Aorta (tissue), 5 donors: ENCODE measurements around the gene MAF. TPM values are rescaled to one million over a fixed set of nuclear protein-coding genes. Genes with fewer than 3 reads are reported as not detected.
A peak's percentile ranks its signal among the peaks of the same experiment; 100 is the strongest.

ENCODE experiments used
- ATAC-seq: fragments of 200-7000 bp; cut with Tn5 transposase; one replicate; pipeline ENCODE4 v1.9.1; 2022; ENCODE audit warnings: moderate library complexity; ENCODE audit not compliant: low FRiP score
- DNase-seq, 2 donors: peaks; one replicate each; pipeline ENCODE4 v3.0.0-alpha.2; 2020
- H3K27ac ChIP-seq, 2 donors: one replicate each; pipeline ENCODE4 v1.5.1; 2013; ENCODE audit warnings: low read length in 2 of 2, mild to moderate bottlenecking in 2 of 2, moderate library complexity in 2 of 2, control low read depth in 1 of 2, inconsistent platforms in 1 of 2, low read depth in 1 of 2
- H3K27me3 ChIP-seq, 2 donors: one replicate each; pipeline ENCODE4 v1.6.1; 2013; ENCODE audit warnings: control low read depth in 1 of 2, low read length in 1 of 2, mild to moderate bottlenecking in 1 of 2, moderate library complexity in 1 of 2; ENCODE audit not compliant: insufficient read depth in 2 of 2, control insufficient read depth in 1 of 2
- H3K36me3 ChIP-seq, 2 donors: one replicate each; pipeline ENCODE4 v1.6.1; 2013; ENCODE audit warnings: control low read depth in 1 of 2, low read length in 1 of 2, mild to moderate bottlenecking in 1 of 2; ENCODE audit not compliant: insufficient read depth in 2 of 2, control insufficient read depth in 1 of 2
- H3K4me1 ChIP-seq, 2 donors: one replicate each; pipeline ENCODE4 v1.6.1; 2013; ENCODE audit warnings: low read length in 2 of 2, control low read depth in 1 of 2, mild to moderate bottlenecking in 1 of 2, moderate library complexity in 1 of 2; ENCODE audit not compliant: insufficient read depth in 2 of 2, control insufficient read depth in 1 of 2
- H3K4me3 ChIP-seq, 2 donors: one replicate each; pipeline ENCODE4 v1.5.1; 2013; ENCODE audit warnings: low read length in 2 of 2, control low read depth in 1 of 2, mild to moderate bottlenecking in 1 of 2
- H3K9me3 ChIP-seq: one replicate; pipeline ENCODE4 v1.6.1; 2013; ENCODE audit warnings: mild to moderate bottlenecking, low read length; ENCODE audit not compliant: control insufficient read depth
- WGBS, 2 donors: extraction: QIAGEN DNeasy Blood & Tissue Kit; methylation state at CpG; one replicate each; pipeline ENCODE4 v1.1.7; 2013; 5-methylcytosine and 5-hydroxymethylcytosine counted together
- intact Hi-C, 2 donors: fragments of 100-400 bp; cut with DNase I; formaldehyde crosslinking; loops; one replicate each; pipeline versions ENCODE4 v1.14.2 to v1.15.0; 2022
- polyA plus RNA-seq, 2 donors: library from polyadenylated mRNA; stranded (reverse); fragments of 200-250 nt; gene quantifications; one replicate each; pipeline ENCODE4 v1.2.3, GENCODE V29; 2013
- total RNA-seq, 2 donors: library from RNA; stranded (reverse); fragmentation: NEBNext Ultra II Directional; extraction: Animal tissue kit (Norgen Biotek cat#: 25700); gene quantifications; one replicate each; pipeline ENCODE4 v1.2.1, GENCODE V29; 2021
- donor health status: healthy with polysubstance abuse.
- donor health status: Bipolar disorder and iron deficiency.
- donor health status: DM: no; HTN: no; CAD: no.
- donor health status: DM: no; HTN: no; CAD: no.
- donor health status: DM: yes; HTN: yes; CAD: no.

MAF gene
- total and polyA plus RNA-seq, 4 donors, result 12.6 to 109 (median 40.5) TPM

DNA sequence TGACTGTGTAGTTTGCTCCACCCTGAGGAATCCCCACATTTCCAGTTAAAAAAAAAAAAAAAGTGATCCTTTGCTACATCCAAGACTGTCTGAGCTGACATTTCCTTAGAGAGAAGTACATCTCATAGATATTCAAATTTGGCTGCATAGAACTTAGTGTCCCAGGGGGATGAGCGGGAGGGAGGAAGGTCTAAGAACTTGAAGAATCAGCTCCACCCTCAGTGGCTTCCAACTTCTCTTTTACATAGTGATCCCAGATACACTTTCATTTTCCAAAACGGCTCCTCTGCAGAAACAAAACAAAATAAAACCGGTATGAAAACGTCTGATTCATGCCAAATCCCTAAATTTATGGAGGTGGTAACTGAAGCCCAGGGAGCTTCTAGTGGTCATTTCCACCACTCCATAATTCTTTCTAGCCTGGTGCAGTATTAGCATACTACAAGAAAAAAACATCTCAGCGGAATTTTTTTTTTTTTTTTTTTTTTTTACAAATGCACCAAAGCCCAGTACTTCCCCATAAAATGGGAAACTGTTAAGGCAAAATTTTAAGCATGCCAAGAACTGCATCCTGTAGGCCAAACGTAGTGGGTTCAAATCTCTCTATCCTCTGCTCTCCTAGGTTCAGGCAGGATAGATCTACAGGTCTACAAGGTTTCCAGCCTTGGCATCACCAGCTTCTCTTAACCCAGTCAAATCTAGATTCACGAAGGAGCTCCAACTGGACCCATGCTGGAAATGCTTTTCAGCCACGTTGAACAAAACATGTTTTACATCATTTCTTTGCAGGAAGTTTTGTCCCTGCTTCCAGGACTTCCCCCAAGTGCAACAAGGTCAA lies 29.3 kb downstream of the MAF start:
- peaks cover 2 to 5% of the 10 kb centered on the region in 2 donors for H3K4me1 ChIP-seq
- H3K27me3 ChIP-seq, result no peaks in the 10 kb centered on the region
- DNase-seq (no peak), ATAC-seq (peak; percentile 74)
- peaks cover 1% of the 10 kb centered on the region for H3K9me3 ChIP-seq
- WGBS, 2 donors, result 15% methylated on average over 8 of the region's 8 CpGs
- no peaks in the 10 kb centered on the region for H3K36me3 ChIP-seq
- H3K27ac ChIP-seq, result no peak overlapping the region
- H3K4me3 ChIP-seq, result peak overlapping the region; percentile 8 to 18
- intact Hi-C loops, result no loop called here

DNA sequence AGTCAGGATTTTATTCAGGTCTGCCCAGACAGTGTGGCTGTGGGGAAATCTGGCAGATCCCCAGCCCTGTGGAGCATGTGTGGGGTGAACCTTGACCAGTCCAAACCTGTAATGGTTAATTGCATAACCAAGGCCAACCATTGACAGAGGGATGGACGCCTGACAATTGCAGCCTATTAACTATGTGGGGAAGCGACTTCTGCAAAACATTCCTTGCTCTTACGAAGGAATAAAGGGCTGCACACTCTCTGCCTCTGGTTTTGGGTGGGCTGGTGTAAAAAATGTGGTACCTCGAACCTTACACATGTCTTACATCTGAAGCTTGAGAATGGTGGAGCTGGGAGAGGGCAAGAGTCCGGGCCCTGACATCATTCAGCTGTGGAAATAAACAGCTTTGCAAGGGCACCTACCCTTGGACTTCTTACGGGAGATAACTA lies 35.8 kb downstream of the MAF start:
- Histone ChIP-seq H3K4me3 (no peak overlapping the region), H3K9me3 (no peaks in the 10 kb centered on the region), H3K36me3 (no peaks in the 10 kb centered on the region), H3K4me1 (peaks cover 0 to 2% of the 10 kb centered on the region in 2 donors), H3K27ac (no peak overlapping the region), H3K27me3 (no peaks in the 10 kb centered on the region)
- no peak for ATAC-seq
- intact Hi-C loops, result no loop called here
- DNase-seq, result no peak
- 88 to 89% methylated on average over 6 of the region's 6 CpGs for WGBS, 2 donors

DNA sequence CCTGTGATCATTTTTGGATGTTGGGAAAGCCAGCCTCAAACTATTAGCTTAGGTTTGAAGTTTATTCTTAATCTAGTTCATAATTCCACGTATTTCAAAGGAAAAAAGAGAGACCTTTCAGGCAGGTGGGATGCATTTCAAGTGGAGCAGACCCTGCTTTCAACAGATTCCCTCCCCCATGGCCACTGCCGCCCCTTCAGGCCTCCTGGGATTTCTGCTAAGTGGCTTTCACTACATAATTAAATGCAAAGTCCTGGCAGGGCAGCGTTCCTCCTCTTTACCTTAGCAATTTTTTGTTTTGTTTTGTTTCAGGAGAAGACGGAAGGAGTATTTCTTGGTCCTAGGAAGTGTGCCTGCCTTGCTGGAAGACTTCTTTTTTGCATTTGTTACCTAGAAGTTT lies 36.6 kb downstream of the MAF start:
- H3K4me1 ChIP-seq, result peaks cover 0 to 2% of the 10 kb centered on the region in 2 donors
- no peaks in the 10 kb centered on the region for H3K27me3 ChIP-seq
- no peaks in the 10 kb centered on the region for H3K9me3 ChIP-seq
- WGBS, 2 donors, result 58 to 74% methylated on average over 4 of the region's 4 CpGs
- H3K27ac ChIP-seq, result no peak overlapping the region
- no peak for ATAC-seq
- intact Hi-C loops, result no loop called here
- H3K4me3 ChIP-seq, result no peak overlapping the region
- H3K36me3 ChIP-seq, result no peaks in the 10 kb centered on the region
- no peak for DNase-seq

DNA sequence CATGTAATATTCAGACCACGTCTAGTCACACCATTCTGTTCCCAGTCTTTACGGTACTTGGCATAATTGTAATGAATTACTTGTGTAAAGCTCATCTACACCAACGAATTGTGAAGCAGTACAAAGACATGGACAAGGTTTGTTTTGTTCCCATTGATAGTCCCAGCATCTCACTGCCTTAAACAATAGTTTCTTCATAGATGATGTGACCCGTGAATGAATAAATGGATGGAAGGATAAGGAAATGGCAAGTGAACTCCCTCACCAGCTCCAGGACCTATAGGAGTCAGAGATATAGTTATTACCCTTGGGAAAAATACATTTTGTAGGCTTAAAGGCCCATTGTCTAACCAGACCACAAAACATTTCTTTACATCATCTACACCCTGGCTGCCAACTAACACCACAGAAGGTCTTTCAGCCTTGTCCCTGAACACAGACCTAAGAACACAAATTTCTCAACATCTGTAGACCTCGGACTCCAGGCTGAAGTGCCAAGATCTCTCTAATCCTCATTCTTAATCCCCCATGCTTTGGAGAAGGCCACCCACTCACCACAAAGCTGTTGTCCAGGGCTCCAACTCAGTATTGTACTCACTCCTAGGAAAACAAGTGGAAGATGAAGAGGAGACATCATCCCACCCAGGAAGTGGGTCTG lies 38.2 kb downstream of the MAF start:
- Histone ChIP-seq H3K9me3 (no peaks in the 10 kb centered on the region), H3K4me1 (no peaks in the 10 kb centered on the region), H3K27ac (no peak overlapping the region), H3K27me3 (no peaks in the 10 kb centered on the region), H3K4me3 (no peak overlapping the region), H3K36me3 (no peaks in the 10 kb centered on the region)
- WGBS, 2 donors, result 88 to 90% methylated on average over 5 of the region's 5 CpGs
- ATAC-seq, result no peak
- intact Hi-C loops, result no loop called here
- no peak for DNase-seq

DNA sequence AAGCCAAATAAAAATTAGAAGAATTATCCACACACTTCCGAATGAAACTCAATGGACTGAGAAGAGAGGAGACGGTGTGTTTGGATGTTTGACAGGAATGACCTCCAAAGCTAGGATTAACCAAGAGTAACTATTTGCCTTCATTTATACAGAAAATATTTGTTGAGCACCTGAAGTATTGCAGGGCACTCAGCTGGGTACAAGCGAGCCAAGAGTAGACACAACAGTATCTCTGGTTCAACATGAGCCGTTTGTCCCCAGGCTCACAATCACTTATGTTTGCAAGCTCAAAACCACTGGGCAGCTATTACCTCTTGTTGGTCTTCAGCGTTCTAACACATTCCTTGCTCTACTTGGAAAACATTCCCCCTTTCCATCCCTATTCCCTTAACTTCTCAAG lies 38.8 kb downstream of the MAF start:
- Histone ChIP-seq H3K36me3 (no peaks in the 10 kb centered on the region), H3K4me1 (no peaks in the 10 kb centered on the region), H3K27ac (no peak overlapping the region), H3K27me3 (no peaks in the 10 kb centered on the region), H3K9me3 (no peaks in the 10 kb centered on the region), H3K4me3 (no peak overlapping the region)
- WGBS, 2 donors, result 88 to 92% methylated on average over 5 of the region's 5 CpGs
- ATAC-seq (no peak), DNase-seq (no peak)
- intact Hi-C loops, result no loop called here

DNA sequence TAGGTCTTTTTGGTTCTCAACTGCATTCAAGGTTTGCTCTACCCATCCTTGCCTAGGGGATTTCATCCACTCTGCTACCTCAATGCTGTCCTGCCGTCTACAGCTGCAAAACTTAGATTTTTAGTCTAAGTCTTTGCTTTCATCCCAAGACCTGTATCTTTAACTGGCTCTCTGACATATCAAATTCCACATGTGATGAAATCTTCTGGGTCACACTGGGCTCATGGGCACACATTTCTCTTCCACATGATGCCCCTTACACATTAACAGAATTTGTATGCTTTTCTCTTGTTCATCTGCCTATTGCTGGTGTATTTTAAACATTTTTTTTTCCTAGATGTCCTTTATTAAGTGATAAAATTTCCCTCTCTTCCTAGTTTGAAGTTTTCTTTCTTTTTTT lies 39.6 kb downstream of the MAF start:
- no peaks in the 10 kb centered on the region for H3K4me1 ChIP-seq
- DNase-seq, result no peak
- no peaks in the 10 kb centered on the region for H3K27me3 ChIP-seq
- intact Hi-C loops, result no loop called here
- H3K9me3 ChIP-seq, result peaks cover 2% of the 10 kb centered on the region
- no peak overlapping the region for H3K27ac ChIP-seq
- ATAC-seq, result no peak
- no peak overlapping the region for H3K4me3 ChIP-seq
- 76 to 78% methylated on average over 1 of the region's 1 CpG for WGBS, 2 donors
- H3K36me3 ChIP-seq, result no peaks in the 10 kb centered on the region

DNA sequence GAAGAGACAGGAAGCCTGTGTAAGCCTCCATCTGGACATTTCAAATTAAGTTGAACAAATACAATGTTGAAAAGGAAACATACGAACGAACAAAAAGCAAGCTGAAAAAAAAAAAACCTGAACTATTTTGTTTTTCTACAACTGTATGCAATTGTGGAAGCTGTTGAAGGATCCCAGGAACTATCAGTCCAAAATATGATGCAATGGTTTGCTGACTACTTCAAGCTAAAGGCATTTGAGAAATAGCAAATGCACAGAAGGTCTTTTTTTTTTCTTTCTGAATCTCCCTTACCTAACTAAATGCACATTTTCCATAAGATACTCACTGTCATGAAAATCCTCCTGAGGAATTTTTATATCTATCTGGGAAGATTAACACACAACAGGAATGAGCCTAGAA lies 40.2 kb downstream of the MAF start:
- Histone ChIP-seq H3K36me3 (no peaks in the 10 kb centered on the region), H3K9me3 (peaks cover 2% of the 10 kb centered on the region), H3K27me3 (no peaks in the 10 kb centered on the region), H3K4me3 (no peak overlapping the region), H3K27ac (no peak overlapping the region), H3K4me1 (no peaks in the 10 kb centered on the region)
- 62 to 63% methylated on average over 2 of the region's 2 CpGs for WGBS, 2 donors
- DNase-seq, result no peak
- intact Hi-C loops, result no loop called here
- ATAC-seq, result no peak

DNA sequence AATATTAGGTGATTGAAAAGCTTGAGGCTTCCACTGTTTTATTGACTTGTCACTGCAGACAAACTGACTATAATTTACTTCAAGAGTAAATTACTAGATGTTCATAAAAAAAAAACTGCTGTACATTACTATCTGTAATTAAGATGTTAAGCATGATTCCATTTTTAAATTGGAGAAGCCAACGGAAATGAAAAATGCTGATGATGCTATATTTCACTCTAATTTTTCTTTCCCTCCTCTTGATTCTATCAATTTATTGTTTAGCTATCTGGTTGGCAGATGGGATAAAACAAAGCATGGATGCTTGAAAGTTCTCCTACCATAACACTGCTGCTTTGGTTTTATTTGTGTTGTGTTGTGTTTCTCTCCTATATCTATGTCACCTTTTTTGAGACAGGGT lies 41.0 kb downstream of the MAF start:
- DNase-seq, result no peak
- intact Hi-C loops, result no loop called here
- 41 to 50% methylated on average over 1 of the region's 1 CpG for WGBS, 2 donors
- no peak overlapping the region for H3K27ac ChIP-seq
- no peaks in the 10 kb centered on the region for H3K36me3 ChIP-seq
- H3K27me3 ChIP-seq, result no peaks in the 10 kb centered on the region
- peaks cover 2% of the 10 kb centered on the region for H3K9me3 ChIP-seq
- H3K4me3 ChIP-seq, result no peak overlapping the region
- H3K4me1 ChIP-seq, result no peaks in the 10 kb centered on the region
- no peak for ATAC-seq

DNA sequence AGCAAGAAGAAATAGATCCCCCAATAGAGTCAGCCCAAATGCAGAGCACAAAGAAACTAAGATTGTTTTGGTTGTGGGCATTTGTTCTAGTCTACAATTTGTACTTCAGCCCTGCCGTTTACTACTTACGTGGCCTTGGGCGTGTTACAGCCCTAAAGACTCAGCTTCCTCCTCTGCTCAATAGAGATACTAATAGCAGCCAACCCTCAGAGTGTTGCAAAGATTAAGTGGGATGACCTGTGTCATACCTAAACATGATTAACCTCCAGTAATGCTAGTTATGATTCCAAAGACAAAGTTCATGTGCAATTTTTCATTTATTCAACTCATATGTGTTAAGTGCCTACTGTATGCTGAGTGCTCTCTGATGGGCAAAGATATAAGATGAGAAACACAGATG lies 43.1 kb downstream of the MAF start:
- no peak for DNase-seq
- H3K4me1 ChIP-seq, result no peaks in the 10 kb centered on the region
- intact Hi-C loops, result no loop called here

More for the DNA sequence above, 43.1 kb downstream of the MAF start:
- no peak overlapping the region for H3K4me3 ChIP-seq
- H3K36me3 ChIP-seq, result no peaks in the 10 kb centered on the region
- no peaks in the 10 kb centered on the region for H3K27me3 ChIP-seq
- H3K27ac ChIP-seq, result no peak overlapping the region
- ATAC-seq, result no peak
- WGBS, 2 donors, result 52 to 57% methylated on average over 3 of the region's 3 CpGs
- H3K9me3 ChIP-seq, result peaks cover 2% of the 10 kb centered on the region
